ENCODE measurements around the gene DCST1.

DCST1 gene

DNA sequence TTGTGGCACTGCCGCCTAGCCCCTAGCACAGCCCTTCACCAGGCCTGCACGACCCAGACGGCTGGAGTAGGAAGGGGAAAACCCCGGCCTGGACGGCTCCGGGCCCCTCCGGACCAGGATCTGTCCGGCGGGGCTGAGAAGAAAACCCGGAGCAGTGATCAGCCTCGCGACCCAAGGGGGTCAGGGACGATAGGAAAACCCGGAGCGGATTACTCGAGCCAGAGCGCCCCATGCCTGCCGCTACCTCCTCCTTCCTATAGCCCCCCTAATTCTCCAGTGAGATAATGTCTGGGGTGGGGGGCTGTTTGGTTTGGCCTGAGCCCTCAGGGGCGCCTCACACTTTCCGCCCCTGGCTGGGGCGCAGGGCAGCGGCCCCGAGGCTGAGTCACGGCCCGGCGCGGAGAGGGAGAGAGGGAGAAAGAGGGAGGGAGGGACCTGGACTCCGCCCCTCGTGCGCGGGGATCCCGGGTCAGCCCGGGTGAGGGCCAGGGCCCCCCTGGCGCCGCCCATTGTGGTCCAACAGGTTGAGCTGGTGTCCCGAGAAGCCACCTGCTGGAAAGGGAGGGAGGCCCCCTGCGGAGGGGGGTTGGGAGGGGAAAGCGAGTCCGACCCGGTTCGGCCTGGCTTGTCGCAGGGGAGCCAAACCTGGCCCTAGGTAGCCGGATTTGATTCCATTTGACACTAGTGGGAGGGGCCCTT, 32.7 kb upstream of the DCST1 start:
- ATAC-seq (peak; percentile 52), DNase-seq (peak; percentile 92)

DNA sequence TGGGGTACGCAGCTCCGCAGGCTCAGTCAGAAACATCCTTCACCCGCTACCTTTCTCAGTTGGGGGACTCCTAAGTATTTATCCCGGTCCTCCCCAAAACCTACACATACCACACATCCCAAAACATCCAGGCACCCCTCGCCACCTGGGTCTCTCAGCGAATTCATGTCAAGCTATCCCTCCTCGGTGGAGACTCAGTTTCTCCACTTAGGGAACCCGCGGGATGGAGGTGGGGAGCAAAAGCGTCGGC, 32.3 kb upstream of the DCST1 start:
- DNase-seq (no peak), ATAC-seq (no peak)

DNA sequence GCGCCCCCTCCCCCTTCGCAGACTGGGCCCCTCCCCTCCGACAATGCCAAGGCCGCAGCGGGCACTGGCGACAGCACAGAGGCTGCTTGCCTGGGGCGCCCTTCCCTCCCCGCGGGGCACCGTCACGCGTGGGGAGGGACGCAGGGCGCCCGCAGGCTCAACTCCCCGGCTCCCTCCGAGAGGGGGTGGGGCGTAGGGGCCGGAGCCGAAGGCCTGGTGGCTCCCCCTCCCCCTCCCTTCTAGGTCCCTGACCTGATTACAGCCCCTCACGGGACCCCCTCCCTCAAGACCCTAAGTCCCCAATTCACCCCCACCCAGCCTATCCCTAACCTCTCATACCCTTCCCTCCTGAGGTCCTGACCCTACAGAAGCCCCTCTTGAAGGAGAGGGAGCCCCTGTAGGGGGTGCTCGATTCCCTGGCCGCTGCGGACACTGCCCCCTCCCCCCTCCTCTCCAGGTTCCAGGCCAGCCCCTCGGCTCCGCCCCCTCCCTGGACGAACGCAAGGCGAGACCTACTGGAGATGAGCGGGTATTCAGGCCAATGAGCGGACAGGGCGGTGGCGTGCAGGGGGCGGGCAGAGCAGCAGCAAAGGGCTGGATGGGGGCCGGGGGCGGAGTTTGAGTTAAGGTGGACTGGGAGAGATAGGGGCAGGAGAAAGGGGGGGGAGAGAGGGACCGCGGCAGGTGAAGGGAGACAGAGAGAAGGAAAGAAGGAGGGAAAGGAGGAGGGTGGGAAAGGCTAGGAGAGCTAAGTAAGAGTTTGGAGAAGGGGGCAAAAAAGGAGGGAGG, 31.8 kb upstream of the DCST1 start:
- peak; percentile 99 for DNase-seq
- peak; percentile 67 for ATAC-seq

GRCh38 chr1:155002464-155003226, 31.0 kb upstream of the DCST1 start, which contains the start of gene ZBTB7B:
TSS of gene ZBTB7B (plus strand) at chr1:155002802. CDS start at chr1:155014661, 11,859 bp downstream.
- no peak for ATAC-seq
- DNase-seq, result no peak

DNA sequence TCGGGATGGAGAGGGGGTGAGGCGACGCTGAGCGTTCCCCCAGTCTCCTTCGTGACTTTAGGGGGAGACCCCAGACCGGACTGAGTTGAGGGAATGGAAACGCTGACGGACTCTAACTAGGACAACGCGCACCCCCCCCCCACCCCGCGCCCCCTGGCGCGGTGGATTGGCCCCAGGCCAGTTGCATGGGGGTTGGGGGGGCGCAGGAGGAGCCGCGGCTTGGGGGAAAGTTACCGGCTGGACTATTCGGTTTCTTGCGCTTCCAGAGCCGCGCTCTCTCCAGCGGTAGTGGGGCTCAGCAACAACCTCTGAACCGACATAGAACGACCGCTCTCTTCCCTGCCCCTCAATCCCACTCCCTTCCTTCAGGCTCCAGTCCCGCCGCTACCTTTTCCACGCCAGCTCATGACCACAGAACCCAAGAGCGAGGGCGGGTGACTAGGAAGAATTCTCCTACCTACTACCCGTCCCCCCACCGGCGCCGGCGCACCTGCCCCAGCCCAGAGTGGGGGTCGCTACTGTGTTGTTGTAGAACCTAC, 30.3 kb upstream of the DCST1 start:
- no peak for ATAC-seq
- DNase-seq, result no peak

GRCh38 chr1:155003766-155004351, 29.8 kb upstream of the DCST1 start:
- no peak for DNase-seq

DNA sequence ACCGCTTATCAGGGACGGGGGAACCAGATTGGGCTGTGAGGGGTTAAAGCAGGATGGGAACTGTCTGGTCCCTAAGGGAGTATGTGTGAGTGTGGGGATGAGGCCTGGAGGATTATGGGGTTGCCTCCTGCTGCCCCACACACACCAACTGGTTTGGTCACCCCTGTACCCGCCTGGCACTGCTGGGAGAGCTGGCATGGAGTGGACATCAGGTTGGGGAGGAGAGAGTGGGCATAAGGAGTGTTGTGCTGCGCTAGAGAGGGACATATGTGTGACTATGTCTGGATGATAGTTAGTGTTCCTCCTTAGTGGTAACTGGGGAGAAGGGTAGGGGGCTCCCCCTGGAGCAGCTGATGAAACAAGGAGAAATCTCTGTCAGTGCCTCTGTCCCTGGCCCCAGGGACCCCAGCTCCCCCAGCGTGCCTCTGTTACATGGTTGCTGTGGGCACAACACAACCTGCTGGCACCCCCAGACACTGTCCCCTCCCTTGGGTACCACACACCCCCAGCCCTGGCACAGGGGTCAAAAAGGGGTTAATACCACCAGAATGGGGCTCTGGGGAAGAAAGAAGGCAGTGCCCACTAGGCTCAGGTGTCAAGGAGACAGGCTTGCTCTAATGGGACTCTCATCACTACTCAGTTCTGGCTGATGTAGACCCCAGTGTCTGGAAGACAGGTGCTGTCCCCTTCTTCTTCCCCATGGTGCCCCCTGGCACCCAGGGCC, 29.1 kb upstream of the DCST1 start:
- ATAC-seq, result no peak
- DNase-seq, result no peak

More at GRCh38 chr1:155003766-155004351, 29.8 kb upstream of the DCST1 start:
- ATAC-seq, result no peak

DNA sequence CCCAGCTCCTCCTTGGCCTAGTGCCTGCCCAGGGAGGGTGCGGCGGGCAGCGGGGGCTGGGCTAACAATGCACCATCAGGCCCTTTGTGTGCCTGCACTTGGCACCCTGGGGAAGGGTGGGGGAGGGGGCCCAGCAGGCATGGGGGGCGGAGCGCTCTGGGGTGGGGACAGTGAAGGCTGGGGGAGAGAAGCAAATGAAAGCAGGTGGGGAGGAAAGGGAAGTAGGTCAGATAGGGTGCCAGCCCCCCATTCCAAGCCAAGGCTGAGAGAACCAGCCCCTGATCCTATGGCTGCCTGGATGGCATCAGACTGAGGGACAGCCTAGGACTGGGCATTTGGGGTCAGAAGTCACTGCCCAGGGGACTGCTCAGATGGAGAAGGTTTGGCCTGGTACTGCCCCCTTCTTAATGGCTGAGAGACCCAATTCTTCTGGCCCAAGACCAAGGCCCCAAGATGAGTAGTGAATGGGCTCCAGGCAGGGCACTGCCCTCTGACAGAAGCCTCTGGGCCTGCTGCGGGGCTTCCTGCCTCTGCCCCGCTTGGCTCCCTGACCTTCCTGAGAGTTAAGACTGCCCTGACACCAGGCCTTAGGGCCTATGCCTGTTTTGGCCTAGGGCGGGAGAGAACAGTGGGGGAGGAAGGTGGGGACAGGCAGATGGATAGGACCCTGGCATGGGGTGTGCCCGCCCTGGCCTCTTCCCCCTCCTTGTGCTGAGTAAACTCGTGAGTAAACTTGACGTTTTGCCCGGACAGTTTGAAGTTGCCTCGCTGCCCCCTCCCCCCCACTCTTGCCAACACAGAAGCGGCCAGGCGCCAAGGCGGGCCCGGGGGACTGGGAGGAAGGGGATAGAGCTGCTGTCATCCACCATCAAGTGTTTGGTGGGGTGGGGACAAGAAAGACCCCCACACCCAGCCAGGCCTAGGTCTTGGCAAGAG, 28.3 kb upstream of the DCST1 start:
- DNase-seq, result no peak
- no peak for ATAC-seq

DNA sequence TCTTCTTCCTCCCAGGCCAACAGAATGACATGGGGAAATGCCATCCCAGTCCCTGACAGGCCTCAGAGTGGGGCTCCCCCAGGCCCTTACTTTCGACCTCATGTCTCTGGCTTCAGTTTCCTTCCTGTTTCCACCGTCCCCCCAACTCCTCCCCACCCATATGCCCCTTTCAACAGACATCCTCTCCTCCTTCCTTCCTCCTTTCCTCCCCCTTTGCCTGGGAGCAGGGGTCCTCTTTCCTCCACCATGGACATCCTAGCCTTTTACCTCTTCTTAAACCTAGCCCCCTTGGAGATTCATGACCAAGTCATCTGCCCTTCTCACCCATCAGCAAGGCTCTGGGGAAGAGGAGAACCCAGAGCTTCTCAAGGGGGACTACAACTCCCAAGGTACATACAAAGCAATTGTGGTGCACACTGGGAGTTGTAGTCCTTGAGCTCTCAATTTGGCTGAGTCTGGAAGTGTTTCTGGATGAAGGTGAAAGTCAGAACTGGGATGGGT, 27.0 kb upstream of the DCST1 start:
- ATAC-seq (peak; percentile 51), DNase-seq (peak; percentile 66)

GRCh38 chr1:155007251-155007828, 26.3 kb upstream of the DCST1 start:
- ATAC-seq (no peak), DNase-seq (no peak)

- ATAC-seq (no peak), DNase-seq (no peak)
Observed at GRCh38 chr1:155008015-155008941, 25.3 kb upstream of the DCST1 start.

DNA sequence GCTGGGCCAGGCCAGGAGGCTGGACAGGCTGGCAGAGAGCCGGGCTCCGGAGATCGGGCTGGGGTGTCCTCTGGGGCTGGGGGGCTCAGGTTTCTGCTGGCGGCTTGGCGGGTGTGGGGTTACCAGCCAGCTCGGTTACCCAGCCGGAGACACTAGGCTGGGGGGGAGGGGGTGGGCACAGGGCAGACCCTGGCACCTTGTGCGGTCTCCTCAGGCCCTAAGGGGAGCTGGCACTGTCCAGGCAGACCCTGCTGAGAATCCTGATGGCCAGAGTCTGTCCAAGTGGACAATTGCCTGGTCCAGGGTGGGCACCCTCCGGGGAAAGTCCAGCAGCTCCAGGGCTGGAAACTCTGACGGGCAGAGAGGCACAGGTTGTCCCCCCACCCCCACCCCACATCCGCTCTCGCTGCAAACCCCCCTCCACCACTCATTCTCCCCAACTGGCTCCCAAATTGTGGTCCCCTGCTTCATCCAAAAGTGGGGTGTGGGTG, 24.4 kb upstream of the DCST1 start:
- ATAC-seq (no peak), DNase-seq (no peak)

GRCh38 chr1:155009742-155010141, 23.9 kb upstream of the DCST1 start:
- DNase-seq (no peak), ATAC-seq (no peak)

DNA sequence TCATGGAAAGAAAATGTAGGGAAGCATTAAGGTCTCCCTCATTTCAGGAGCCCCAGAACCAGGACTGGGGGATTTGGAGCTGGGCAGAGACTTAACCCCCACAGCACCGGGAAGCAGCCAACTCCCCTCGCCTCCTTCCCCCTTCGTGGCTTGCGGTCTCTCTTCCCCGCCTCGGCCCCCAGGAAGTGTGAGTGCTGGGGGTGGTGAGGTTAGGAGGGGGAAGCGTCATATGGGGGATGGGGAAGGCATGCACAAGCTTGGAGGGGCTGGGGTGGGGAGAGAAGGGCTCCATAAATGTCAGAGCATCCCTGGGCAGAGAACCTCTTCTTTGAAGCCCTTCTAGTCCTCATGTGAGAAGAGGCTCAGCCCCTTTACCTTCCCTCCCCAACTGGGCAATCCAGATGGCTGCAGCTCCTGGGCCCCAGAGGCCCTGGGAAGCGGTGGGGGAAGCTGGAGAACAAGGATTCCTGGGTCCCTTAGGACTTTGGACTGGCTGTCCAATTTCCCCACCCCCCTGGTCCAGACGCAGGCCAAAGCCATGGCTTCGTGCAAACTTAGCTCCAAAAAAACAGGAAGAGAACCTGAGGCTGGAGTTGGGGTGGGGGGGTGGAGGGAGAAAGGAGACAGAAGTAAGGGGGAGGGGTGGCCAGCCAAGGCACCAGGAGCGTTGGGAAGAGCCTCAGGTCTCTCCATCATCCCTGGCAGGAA, 23.3 kb upstream of the DCST1 start:
- DNase-seq (no peak), ATAC-seq (no peak)

GRCh38 chr1:155011004-155011416, 22.6 kb upstream of the DCST1 start:
- ATAC-seq, result no peak
- DNase-seq, result no peak

GRCh38 chr1:155011437-155012025, 22.1 kb upstream of the DCST1 start:
- ATAC-seq (no peak), DNase-seq (no peak)

GRCh38 chr1:155012026-155012546, 21.5 kb upstream of the DCST1 start:
- no peak for DNase-seq
- ATAC-seq, result no peak
